ENCODE results near the gene TMEM176A.

DNA sequence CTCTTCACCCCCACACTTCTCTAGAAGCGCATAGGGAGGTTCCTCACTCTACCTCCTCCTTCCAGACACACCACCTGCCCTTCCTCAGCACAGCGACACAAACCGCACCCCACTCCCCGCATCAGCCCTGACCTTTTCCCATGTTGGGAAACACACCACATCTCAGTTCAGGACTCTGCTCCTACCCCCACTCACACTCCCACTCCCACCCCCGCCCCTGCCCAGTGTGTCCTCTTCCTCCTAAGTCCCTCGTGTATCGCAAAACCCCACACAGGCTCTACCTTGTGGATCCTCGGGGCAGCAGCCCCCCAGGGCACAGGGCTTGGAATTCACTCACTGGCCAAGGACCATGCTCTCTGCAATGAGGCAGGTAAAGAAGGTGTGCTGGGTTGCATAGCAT, 47.5 kb downstream of the TMEM176A start:
- TF ChIP-seq, protein P1, sequence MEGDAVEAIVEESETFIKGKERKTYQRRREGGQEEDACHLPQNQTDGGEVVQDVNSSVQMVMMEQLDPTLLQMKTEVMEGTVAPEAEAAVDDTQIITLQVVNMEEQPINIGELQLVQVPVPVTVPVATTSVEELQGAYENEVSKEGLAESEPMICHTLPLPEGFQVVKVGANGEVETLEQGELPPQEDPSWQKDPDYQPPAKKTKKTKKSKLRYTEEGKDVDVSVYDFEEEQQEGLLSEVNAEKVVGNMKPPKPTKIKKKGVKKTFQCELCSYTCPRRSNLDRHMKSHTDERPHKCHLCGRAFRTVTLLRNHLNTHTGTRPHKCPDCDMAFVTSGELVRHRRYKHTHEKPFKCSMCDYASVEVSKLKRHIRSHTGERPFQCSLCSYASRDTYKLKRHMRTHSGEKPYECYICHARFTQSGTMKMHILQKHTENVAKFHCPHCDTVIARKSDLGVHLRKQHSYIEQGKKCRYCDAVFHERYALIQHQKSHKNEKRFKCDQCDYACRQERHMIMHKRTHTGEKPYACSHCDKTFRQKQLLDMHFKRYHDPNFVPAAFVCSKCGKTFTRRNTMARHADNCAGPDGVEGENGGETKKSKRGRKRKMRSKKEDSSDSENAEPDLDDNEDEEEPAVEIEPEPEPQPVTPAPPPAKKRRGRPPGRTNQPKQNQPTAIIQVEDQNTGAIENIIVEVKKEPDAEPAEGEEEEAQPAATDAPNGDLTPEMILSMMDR (IDR thresholded peaks at IDR 0.05; ENCODE audit: insufficient read depth, low read depth, low read length): no peak
- TF ChIP-seq EZH2 (IDR thresholded peaks at IDR 0.05; ENCODE audit: insufficient read depth, low read length): no peak

Data from astrocyte (in vitro differentiated cells and primary cell).